ENCODE data around the gene UNKL.

GRCh38 chr16:1366712-1367299 is 47.7 kb downstream of the UNKL start:
- peak in 1 of 4 experiments; percentile 43 for TF ChIP-seq CTCF (IDR thresholded peaks at IDR 0.05)
- TF ChIP-seq POLR2AphosphoS5 (IDR thresholded peaks at IDR 0.05), result no peak
